A549 (cell line): ENCODE data around the gene PPP4C. TPM values are rescaled to one million over a fixed set of nuclear protein-coding genes. Genes with fewer than 3 reads are reported as not detected.
A peak's percentile ranks its signal among the peaks of the same experiment; 100 is the strongest.

ENCODE experiments used
- ATAC-seq, 2 experiments: fragments of 200-7000 bp in 1 of 2; fragments of >200 bp in 1 of 2; cut with Nextera tagmentation in 1 of 2; cut with Tn5 transposase in 1 of 2; 3 replicates each; pipeline versions ENCODE4 v1.8.0 to v1.9.1; 2018 to 2020; ENCODE audit warnings: mild to moderate bottlenecking in 1 of 2, moderate library complexity in 1 of 2
- CTCF ChIA-PET: fragments of 300-600 bp; sonication (Branson Sonifier 250); formaldehyde crosslinking; extraction: SDS; loops from one replicate; lab custom pipeline; 2021; ENCODE audit warnings: antibody characterized with exemption, inconsistent platforms; lab: Yijun Ruan, JAX
- POLR2A ChIA-PET: fragments of 350-600 bp; formaldehyde crosslinking; extraction: SDS; loops from one replicate; lab custom pipeline; 2021; ENCODE audit warnings: antibody characterized with exemption, inconsistent platforms; lab: Yijun Ruan, JAX
- DNase-seq, 2 experiments: peaks; one replicate each; pipeline versions ENCODE4 v3.0.0 to v3.0.0-alpha.2; 2011 to 2016; ENCODE audit warnings: low read depth in 1 of 2, low spot score in 1 of 2
- FAIRE-seq: peaks from 2 replicates; lab custom pipeline; 2011; peaks lifted over from hg19 to GRCh38; lab: Jason Lieb, UNC
- H3K27ac ChIP-seq, 2 experiments: fragments of >200 bp; sonication (Bioruptor Twin); formaldehyde crosslinking; 3 replicates each; pipeline ENCODE4 v1.5.1; 2016 to 2017
- H3K4me1 ChIP-seq: fragments of >200 bp; sonication (Bioruptor Twin); formaldehyde crosslinking; 3 replicates; pipeline ENCODE4 v1.6.1; 2016
- H3K4me2 ChIP-seq: fragments of >200 bp; sonication (Bioruptor Twin); formaldehyde crosslinking; 3 replicates; pipeline ENCODE4 v1.6.1; 2016
- H3K4me3 ChIP-seq: fragments of >200 bp; sonication (Bioruptor Twin); formaldehyde crosslinking; 3 replicates; pipeline ENCODE4 v1.5.1; 2016
- H3K9me3 ChIP-seq: fragments of >200 bp; sonication (Bioruptor Twin); formaldehyde crosslinking; 3 replicates; pipeline ENCODE4 v1.6.1; 2016
- BHLHE40 ChIP-seq: IDR thresholded peaks from 2 replicates; pipeline ENCODE4 v1.6.1; 2012; ENCODE audit warnings: low read depth, low read length, inconsistent platforms
- CBX8 ChIP-seq: fragments of 200-600 bp; sonication (generic); IDR thresholded peaks from 2 replicates; pipeline ENCODE4 v1.6.1; 2016
- EP300 ChIP-seq, 2 experiments: fragments of >200 bp; sonication (Bioruptor Twin); formaldehyde crosslinking; IDR thresholded peaks; 2 replicates in 1 of 2; 3 replicates in 1 of 2; pipeline ENCODE4 v1.6.1; 2016 to 2017
- FOSL2 ChIP-seq, 2 experiments: fragments of 450-650 bp in 1 of 2; fragments of >200 bp in 1 of 2; sonication (Bioruptor Twin) in 1 of 2; formaldehyde crosslinking; IDR thresholded peaks; 2 replicates each; pipeline versions ENCODE4 v1.5.0 to v1.6.1; 2016 to 2020; ENCODE audit warnings: mild to moderate bottlenecking in 1 of 2, moderate library complexity in 1 of 2
- GATA3 ChIP-seq: IDR thresholded peaks from 2 replicates; pipeline ENCODE4 v1.6.1; 2012; ENCODE audit warnings: borderline replicate concordance
- HEYL ChIP-seq: fragments of 250-450 bp; sonication (Bioruptor Pico); IDR thresholded peaks from 2 replicates; pipeline ENCODE4 v1.8.0; 2021; ENCODE audit warnings: mild to moderate bottlenecking, moderate library complexity
- HOXA7 ChIP-seq: fragments of 250-450 bp; sonication (Bioruptor Pico); IDR thresholded peaks from 2 replicates; pipeline ENCODE4 v1.5.0; 2020; ENCODE audit warnings: mild to moderate bottlenecking, moderate library complexity
- HOXB13 ChIP-seq: fragments of 250-450 bp; sonication (Bioruptor Pico); IDR thresholded peaks from 2 replicates; pipeline ENCODE4 v1.5.0; 2020; ENCODE audit warnings: low read depth, mild to moderate bottlenecking, moderate library complexity
- HOXB5 ChIP-seq: fragments of 250-450 bp; sonication (Bioruptor Pico); IDR thresholded peaks from 2 replicates; pipeline ENCODE4 v1.5.0; 2020; ENCODE audit warnings: mild to moderate bottlenecking, moderate library complexity
- KDM1A ChIP-seq: fragments of 200-600 bp; sonication (generic); IDR thresholded peaks from 2 replicates; pipeline ENCODE4 v1.6.1; 2016; ENCODE audit warnings: low read depth, mild to moderate bottlenecking
- NFE2L2 ChIP-seq: fragments of 150-350 bp; conservative IDR thresholded peaks from 2 replicates; pipeline ENCODE4 v1.6.1; 2014; ENCODE audit warnings: low read length
- POLR2AphosphoS2 ChIP-seq: conservative IDR thresholded peaks from 2 replicates; pipeline ENCODE4 v1.6.1; 2012; ENCODE audit warnings: low read length, improper control_type of control experiment, inconsistent platforms
- RAD21 ChIP-seq, 2 experiments: fragments of >200 bp in 1 of 2; sonication (Bioruptor Twin) in 1 of 2; formaldehyde crosslinking in 1 of 2; IDR thresholded peaks in 1 of 2; conservative IDR thresholded peaks in 1 of 2; 2 replicates in 1 of 2; 3 replicates in 1 of 2; pipeline ENCODE4 v1.6.1; 2012 to 2018; ENCODE audit warnings: inconsistent platforms in 1 of 2
- RARB ChIP-seq: fragments of 250-450 bp; sonication (Bioruptor Pico); IDR thresholded peaks from 2 replicates; pipeline ENCODE4 v1.8.0; 2021; ENCODE audit warnings: mild to moderate bottlenecking, moderate library complexity
- RFX5 ChIP-seq: fragments of 450-650 bp; IDR thresholded peaks from 2 replicates; pipeline ENCODE4 v1.7.1; 2014; ENCODE audit warnings: antibody characterized with exemption, mild to moderate bottlenecking, moderate library complexity
- SMC3 ChIP-seq: fragments of >200 bp; sonication (Bioruptor Twin); formaldehyde crosslinking; IDR thresholded peaks from 3 replicates; pipeline ENCODE4 v1.6.1; 2018; ENCODE audit warnings: inconsistent platforms
- SREBF2 ChIP-seq: fragments of 450-650 bp; IDR thresholded peaks from 2 replicates; pipeline ENCODE4 v1.6.1; 2014; ENCODE audit warnings: mild to moderate bottlenecking, moderate library complexity
- ZFP36 ChIP-seq: fragments of 450-650 bp; IDR thresholded peaks from 2 replicates; pipeline ENCODE4 v1.6.1; 2014; ENCODE audit warnings: borderline replicate concordance; ENCODE audit not compliant: partially characterized antibody
- ZNF302 ChIP-seq: fragments of 250-450 bp; sonication (Bioruptor Pico); IDR thresholded peaks from 2 replicates; pipeline ENCODE4 v1.9.0; 2021; ENCODE audit warnings: inconsistent platforms, mild to moderate bottlenecking, moderate library complexity
- WGBS: methylation state at CpG from one replicate; pipeline ENCODE4 v1.1.6; 2017; ENCODE audit errors: missing lambda C conversion rate; 5-methylcytosine and 5-hydroxymethylcytosine counted together
- polyA plus RNA-seq, 4 experiments: library from polyadenylated mRNA; depleted of rRNA in 3 of 4; stranded (reverse); fragments of >200 nt; fragmentation: RNase III in 1 of 4; extraction: RNeasy Plus Mini Kit Qiagen cat#74134 plus additional on column Dnase treatment in 1 of 4; gene quantifications; 2 replicates in 3 of 4; 3 replicates in 1 of 4; pipeline ENCODE4 v1.2.3, GENCODE V29; 2011 to 2017
- TF ChIP-seq, protein P1 (sequence below): fragments of 450-650 bp; IDR thresholded peaks from 2 replicates; pipeline ENCODE4 v1.6.1; 2014; ENCODE audit warnings: antibody characterized with exemption
- TF ChIP-seq, protein P2 (sequence below): fragments of >200 bp; sonication (Bioruptor Twin); formaldehyde crosslinking; IDR thresholded peaks from 3 replicates; pipeline ENCODE4 v1.5.1; 2016
- TF ChIP-seq, protein P3 (sequence below): IDR thresholded peaks from 2 replicates; pipeline ENCODE4 v1.6.1; 2012; ENCODE audit warnings: low read depth, borderline replicate concordance
- TF ChIP-seq, protein P4 (sequence below): fragments of 250-450 bp; sonication (Bioruptor Pico); IDR thresholded peaks from 2 replicates; pipeline ENCODE4 v1.5.0; 2020; ENCODE audit warnings: low read depth, mild to moderate bottlenecking, moderate library complexity

The PPP4C gene
- polyA plus RNA-seq, 2 of the 4 experiments (the other 2 are of a cell fraction): 102 to 115 TPM

DNA sequence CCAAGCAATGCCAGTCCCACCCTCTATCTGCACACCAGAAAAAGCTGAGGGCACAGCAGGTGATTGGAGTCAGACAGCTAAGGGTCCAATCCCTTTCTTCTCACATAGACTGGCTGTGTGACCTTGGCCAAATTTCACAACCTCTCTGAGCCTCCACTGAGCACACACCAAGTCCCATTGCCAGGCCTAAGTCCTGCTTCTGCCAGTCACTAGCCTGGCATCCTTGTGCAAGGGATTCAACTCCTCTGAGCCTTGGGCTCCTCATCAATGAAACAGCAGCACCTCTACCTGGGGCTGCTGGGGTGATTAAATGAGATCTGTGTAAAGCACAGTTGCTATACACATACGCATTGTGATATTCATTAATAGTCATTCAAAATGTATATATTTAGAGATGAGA lies 29.2 kb upstream of the PPP4C start:
- Histone ChIP-seq H3K9me3 (no peaks in the 10 kb centered on the region), H3K4me3 (no peak overlapping the region), H3K27ac (no peak overlapping the region), H3K4me2 (no peak overlapping the region), H3K4me1 (no peaks in the 10 kb centered on the region)
- peak; percentile 28; the same call in 1 of the 2 replicates for TF ChIP-seq KDM1A
- no peak for TF ChIP-seq HEYL (CRISPR knock-in tag)
- TF ChIP-seq, protein P1, sequence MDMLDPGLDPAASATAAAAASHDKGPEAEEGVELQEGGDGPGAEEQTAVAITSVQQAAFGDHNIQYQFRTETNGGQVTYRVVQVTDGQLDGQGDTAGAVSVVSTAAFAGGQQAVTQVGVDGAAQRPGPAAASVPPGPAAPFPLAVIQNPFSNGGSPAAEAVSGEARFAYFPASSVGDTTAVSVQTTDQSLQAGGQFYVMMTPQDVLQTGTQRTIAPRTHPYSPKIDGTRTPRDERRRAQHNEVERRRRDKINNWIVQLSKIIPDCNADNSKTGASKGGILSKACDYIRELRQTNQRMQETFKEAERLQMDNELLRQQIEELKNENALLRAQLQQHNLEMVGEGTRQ: no peak
- peak; percentile 4 for TF ChIP-seq ZFP36
- TF ChIP-seq EP300 (IDR thresholded peaks at IDR 0.05): no peak
- no peak for TF ChIP-seq RFX5
- no peak for TF ChIP-seq SMC3
- no peak for TF ChIP-seq SREBF2
- TF ChIP-seq RARB (CRISPR knock-in tag): no peak
- TF ChIP-seq POLR2AphosphoS2: no peak
- TF ChIP-seq FOSL2 (IDR thresholded peaks at IDR 0.05): no peak
- no peak for TF ChIP-seq FOSL2 (CRISPR knock-in tag; IDR thresholded peaks at IDR 0.05)
- TF ChIP-seq, protein P2, sequence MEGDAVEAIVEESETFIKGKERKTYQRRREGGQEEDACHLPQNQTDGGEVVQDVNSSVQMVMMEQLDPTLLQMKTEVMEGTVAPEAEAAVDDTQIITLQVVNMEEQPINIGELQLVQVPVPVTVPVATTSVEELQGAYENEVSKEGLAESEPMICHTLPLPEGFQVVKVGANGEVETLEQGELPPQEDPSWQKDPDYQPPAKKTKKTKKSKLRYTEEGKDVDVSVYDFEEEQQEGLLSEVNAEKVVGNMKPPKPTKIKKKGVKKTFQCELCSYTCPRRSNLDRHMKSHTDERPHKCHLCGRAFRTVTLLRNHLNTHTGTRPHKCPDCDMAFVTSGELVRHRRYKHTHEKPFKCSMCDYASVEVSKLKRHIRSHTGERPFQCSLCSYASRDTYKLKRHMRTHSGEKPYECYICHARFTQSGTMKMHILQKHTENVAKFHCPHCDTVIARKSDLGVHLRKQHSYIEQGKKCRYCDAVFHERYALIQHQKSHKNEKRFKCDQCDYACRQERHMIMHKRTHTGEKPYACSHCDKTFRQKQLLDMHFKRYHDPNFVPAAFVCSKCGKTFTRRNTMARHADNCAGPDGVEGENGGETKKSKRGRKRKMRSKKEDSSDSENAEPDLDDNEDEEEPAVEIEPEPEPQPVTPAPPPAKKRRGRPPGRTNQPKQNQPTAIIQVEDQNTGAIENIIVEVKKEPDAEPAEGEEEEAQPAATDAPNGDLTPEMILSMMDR: no peak
- TF ChIP-seq HOXB5 (CRISPR knock-in tag): no peak
- CTCF ChIA-PET: interaction anchor here (0.8 to 4.6 kb wide), 4 partner anchors 9 to 46 kb away, joined by 3 to 34 read pairs (median 5); partner anchors contain the start of genes TBX6 and TLCD3B
- POLR2A ChIA-PET: no interaction called here
- DNase-seq (no peak), FAIRE-seq (no peak), ATAC-seq (0 out of 6 replicates have a peak, but pooled peaks of 1 of the 2 experiments have one; percentile 22)
- WGBS: 92% methylated on average over 1 of the region's 1 CpG

DNA sequence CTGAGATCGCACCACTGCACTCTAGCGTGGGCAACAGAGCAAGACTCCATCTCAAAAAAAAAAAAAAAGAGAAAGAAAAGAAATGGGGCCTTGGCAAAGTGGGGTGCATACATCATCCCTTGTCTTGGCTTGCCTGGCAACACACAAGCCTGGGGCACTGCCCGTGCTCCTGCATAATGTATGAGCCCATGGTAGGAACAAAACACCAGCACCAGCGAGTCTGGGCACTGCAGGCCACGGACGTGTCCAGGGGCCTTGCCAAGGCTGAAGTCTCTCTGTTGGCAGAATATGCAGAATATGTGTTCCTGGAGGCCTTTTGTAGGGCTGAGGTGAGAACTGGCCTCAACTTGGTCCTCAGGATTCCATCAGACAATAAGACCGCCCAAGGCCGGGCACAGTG lies 25.9 kb upstream of the PPP4C start:
- ChIA-PET CTCF (interaction anchor here (1.4 to 4.6 kb wide), 3 partner anchors 14 to 42 kb away, joined by 3 to 34 read pairs (median 6); partner anchors contain the start of genes TBX6 and TLCD3B), POLR2A (no interaction called here)
- FAIRE-seq: no peak
- TF ChIP-seq KDM1A (no peak), BHLHE40 (no peak), HOXA7 (CRISPR knock-in tag) (no peak), ZNF302 (no peak), SMC3 (no peak), CBX8 (no peak), GATA3 (no peak), HOXB13 (CRISPR knock-in tag) (no peak), RAD21 (conservative IDR thresholded peaks at IDR 0.05 in 1 of 2, IDR thresholded peaks at IDR 0.05 in 1 of 2) (no peak), NFE2L2 (no peak)
- TF ChIP-seq, protein P3, sequence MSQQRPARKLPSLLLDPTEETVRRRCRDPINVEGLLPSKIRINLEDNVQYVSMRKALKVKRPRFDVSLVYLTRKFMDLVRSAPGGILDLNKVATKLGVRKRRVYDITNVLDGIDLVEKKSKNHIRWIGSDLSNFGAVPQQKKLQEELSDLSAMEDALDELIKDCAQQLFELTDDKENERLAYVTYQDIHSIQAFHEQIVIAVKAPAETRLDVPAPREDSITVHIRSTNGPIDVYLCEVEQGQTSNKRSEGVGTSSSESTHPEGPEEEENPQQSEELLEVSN: no peak
- TF ChIP-seq, protein P4, sequence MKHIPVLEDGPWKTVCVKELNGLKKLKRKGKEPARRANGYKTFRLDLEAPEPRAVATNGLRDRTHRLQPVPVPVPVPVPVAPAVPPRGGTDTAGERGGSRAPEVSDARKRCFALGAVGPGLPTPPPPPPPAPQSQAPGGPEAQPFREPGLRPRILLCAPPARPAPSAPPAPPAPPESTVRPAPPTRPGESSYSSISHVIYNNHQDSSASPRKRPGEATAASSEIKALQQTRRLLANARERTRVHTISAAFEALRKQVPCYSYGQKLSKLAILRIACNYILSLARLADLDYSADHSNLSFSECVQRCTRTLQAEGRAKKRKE (CRISPR knock-in tag): no peak
- ATAC-seq: no peak
- no peak overlapping the region for H3K4me3 ChIP-seq
- H3K4me2 ChIP-seq: no peak overlapping the region
- no peaks in the 10 kb centered on the region for H3K9me3 ChIP-seq
- H3K4me1 ChIP-seq: peaks cover 16% of the 10 kb centered on the region
- WGBS: 93% methylated on average over 8 of the region's 8 CpGs
- no peak for DNase-seq
- no peak overlapping the region for H3K27ac ChIP-seq
